Ramos (cell line): ENCODE data around the gene SEMG2.

ENCODE experiments used
- in situ Hi-C: fragments of 300-500 bp; cut with MboI; formaldehyde crosslinking; loops from one replicate; pipeline ENCODE4 v1.14.3; 2022; ENCODE audit warnings: low sequenced_read_pairs; ENCODE audit not compliant: unreplicated experiment

SEMG2 gene

GRCh38 chr20:45221076-45221475 lies at the start of gene SEMG2:
TSS of gene SEMG2 (plus strand) at chr20:45221373. CDS start at chr20:45221390, 17 bp downstream.
- in situ Hi-C loops = no loop called here

GRCh38 chr20:45173522-45173921 lies 47.7 kb upstream of the SEMG2 start:
- in situ Hi-C loops = no loop called here

- in situ Hi-C loops = no loop called here
Measured at GRCh38 chr20:45174434-45175364, 46.5 kb upstream of the SEMG2 start, which contains the start of gene PI3. TSS of gene PI3 (plus strand) at chr20:45174902. CDS start at chr20:45174923, 21 bp downstream.

- in situ Hi-C loops = no loop called here
Measured at GRCh38 chr20:45176526-45177267, 44.5 kb upstream of the SEMG2 start.

GRCh38 chr20:45179166-45179565 lies 42.0 kb upstream of the SEMG2 start:
- in situ Hi-C loops = no loop called here

- in situ Hi-C loops = no loop called here
Measured at GRCh38 chr20:45181639-45182038, 39.5 kb upstream of the SEMG2 start.

- in situ Hi-C loops = no loop called here
Measured at GRCh38 chr20:45183084-45183483, 38.1 kb upstream of the SEMG2 start.

- in situ Hi-C loops = no loop called here
Measured at GRCh38 chr20:45187693-45188092, 33.5 kb upstream of the SEMG2 start.

GRCh38 chr20:45189067-45189609 lies 32.0 kb upstream of the SEMG2 start:
- in situ Hi-C loops = no loop called here

GRCh38 chr20:45189861-45190260 lies 31.3 kb upstream of the SEMG2 start:
- in situ Hi-C loops = no loop called here

GRCh38 chr20:45191926-45192325 lies 29.2 kb upstream of the SEMG2 start:
- in situ Hi-C loops = no loop called here

GRCh38 chr20:45193331-45193730 lies 27.8 kb upstream of the SEMG2 start:
- in situ Hi-C loops = no loop called here

GRCh38 chr20:45206725-45207124 lies 14.4 kb upstream of the SEMG2 start, which contains the start of gene SEMG1:
TSS of gene SEMG1 (plus strand) at chr20:45207033. CDS start at chr20:45207054, 21 bp downstream.
- in situ Hi-C loops = no loop called here

GRCh38 chr20:45209924-45210323 lies 11.2 kb upstream of the SEMG2 start:
- in situ Hi-C loops = no loop called here

- in situ Hi-C loops = no loop called here
Measured at GRCh38 chr20:45211569-45212474, 9.4 kb upstream of the SEMG2 start.

GRCh38 chr20:45212836-45213235 lies 8.3 kb upstream of the SEMG2 start:
- in situ Hi-C loops = no loop called here

- in situ Hi-C loops = no loop called here
Measured at GRCh38 chr20:45218124-45218523, 3.0 kb upstream of the SEMG2 start.

- in situ Hi-C loops = no loop called here
Measured at GRCh38 chr20:45218636-45219035, 2.5 kb upstream of the SEMG2 start.

GRCh38 chr20:45223136-45223535 lies 2.0 kb downstream of the SEMG2 start:
- in situ Hi-C loops = no loop called here

- in situ Hi-C loops = no loop called here
Measured at GRCh38 chr20:45226287-45226686, 5.1 kb downstream of the SEMG2 start.
